ENCODE results near the gene ADAMTS17.

Gene ADAMTS17

GRCh38 chr15:100168787-100169186, 173.0 kb downstream of the ADAMTS17 start:
- no peak for DNase-seq

- DNase-seq: no peak
Observed at GRCh38 chr15:100167884-100168375, 173.8 kb downstream of the ADAMTS17 start.

- no peak for DNase-seq
Observed at GRCh38 chr15:100166313-100166712, 175.5 kb downstream of the ADAMTS17 start.

DNA sequence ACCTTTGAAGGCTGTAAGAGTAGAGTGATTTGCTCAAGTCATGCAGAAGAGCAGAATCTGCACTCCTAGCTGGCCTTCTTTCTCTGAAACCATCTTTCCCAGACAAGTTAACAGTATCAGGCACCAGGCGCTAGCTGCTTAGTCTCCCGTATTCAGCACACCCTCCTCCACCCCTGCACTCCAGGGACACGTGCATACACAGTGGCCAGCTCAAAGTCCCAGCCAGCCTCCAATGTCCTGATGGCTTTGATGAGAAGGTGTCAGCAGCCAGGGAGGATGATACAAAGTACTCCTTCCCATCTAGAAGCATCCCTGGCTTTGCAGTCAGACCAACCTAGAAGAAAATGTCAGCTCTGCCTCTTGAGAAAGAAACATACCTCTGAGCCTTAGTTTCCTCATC, 177.8 kb downstream of the ADAMTS17 start:
- no peak for DNase-seq

GRCh38 chr15:100160953-100161352, 180.8 kb downstream of the ADAMTS17 start:
- no peak for DNase-seq

DNA sequence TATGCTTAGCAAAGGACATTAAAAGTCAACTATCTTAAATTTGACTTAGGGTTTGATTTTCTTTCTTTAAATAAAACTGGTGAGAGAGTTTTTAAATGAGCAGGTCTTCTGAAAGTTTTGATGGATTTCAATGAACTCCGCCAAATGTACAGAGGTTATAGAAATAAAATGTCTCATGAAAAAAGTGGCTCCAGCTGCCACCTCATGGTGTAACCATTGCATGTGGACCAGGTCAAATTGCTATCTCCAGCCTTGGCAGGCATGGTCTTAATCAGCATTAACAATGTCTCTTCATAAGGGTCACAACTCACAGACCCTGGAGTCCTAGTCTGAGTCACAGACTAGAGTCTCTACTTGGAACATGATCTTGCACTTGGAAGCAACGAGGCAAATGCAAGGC, 182.3 kb downstream of the ADAMTS17 start:
- DNase-seq: no peak

DNA sequence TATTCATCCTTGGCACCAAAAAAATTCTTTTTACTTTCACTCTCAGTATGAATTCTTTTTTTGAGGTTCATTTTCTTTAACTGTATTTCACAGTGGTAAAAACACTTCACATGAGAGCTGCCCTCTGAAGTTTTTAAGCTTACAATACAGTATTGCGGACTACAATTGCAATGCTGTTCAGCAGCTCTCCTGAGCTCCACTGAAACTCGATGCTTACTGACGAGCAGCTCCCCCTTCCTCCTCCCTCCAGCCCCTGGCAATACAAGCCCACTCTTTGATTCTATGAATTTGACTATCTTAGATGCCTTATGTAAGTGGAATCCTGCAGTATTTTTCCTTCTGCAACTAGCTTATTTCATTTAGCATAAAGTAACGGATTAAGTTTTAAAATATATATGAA, 183.4 kb downstream of the ADAMTS17 start:
- DNase-seq: no peak

GRCh38 chr15:100156201-100156600, 185.6 kb downstream of the ADAMTS17 start:
- DNase-seq: no peak

- no peak for DNase-seq
Observed at GRCh38 chr15:100154338-100154737, 187.4 kb downstream of the ADAMTS17 start.

DNA sequence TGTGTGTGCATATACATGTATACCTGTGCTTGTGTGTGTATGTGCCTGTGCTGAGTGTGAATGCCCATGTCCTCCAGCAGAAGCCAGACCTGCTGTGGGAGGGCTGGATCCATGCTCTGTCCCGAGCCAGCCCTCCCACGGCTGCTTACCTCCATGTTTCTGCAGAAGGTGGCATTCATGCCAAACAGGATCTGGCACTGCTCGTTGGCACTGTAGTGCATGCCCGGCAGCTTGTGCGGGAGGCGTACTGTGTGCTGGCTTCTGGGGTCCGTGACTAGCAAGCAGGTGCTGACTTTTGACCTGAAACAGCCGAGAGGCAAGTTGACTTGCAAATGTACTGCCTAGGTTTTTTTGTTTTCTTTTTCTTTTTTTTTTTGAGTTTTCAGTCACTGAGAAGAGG, 189.3 kb downstream of the ADAMTS17 start:
- no peak for DNase-seq

GRCh38 chr15:100150906-100151305, 190.9 kb downstream of the ADAMTS17 start:
- DNase-seq: no peak

DNA sequence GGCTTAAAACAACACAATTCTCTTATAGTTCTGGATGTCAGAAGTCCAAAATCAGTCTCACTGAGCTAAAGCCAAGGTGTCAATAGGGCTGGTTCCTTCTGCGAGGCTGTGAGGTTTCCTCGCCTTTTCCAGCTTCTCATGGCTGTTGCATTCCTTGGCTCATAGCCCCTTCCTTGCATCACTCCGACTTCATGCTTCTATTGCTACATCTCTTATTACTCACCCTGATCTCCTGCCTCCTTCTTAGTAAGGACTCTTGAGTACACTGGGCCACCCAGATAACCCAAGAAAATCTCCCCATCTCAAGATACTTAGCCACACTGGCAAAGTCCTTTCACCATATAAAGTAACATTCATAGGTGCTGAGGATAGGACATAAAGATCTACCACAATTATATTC, 193.9 kb downstream of the ADAMTS17 start:
- DNase-seq: no peak

DNA sequence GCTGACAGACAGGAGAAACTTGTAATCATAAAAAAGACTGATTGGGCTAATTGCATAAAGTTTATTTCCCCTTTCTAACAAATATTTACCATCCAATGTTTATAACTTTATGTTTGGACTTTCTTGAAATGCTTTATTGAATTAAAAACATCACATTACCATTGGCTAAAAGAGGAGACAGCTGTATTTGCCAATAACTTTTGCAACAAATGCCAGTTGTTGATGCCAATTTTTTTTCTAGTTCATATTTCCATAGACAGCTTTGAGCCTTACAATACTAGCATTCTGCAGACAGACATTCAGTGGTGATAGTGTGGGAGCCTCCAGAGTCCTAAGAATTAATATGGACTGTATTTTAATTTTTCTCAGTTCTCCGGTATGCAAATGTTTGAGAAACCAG, 198.4 kb downstream of the ADAMTS17 start:
- DNase-seq: no peak

DNA sequence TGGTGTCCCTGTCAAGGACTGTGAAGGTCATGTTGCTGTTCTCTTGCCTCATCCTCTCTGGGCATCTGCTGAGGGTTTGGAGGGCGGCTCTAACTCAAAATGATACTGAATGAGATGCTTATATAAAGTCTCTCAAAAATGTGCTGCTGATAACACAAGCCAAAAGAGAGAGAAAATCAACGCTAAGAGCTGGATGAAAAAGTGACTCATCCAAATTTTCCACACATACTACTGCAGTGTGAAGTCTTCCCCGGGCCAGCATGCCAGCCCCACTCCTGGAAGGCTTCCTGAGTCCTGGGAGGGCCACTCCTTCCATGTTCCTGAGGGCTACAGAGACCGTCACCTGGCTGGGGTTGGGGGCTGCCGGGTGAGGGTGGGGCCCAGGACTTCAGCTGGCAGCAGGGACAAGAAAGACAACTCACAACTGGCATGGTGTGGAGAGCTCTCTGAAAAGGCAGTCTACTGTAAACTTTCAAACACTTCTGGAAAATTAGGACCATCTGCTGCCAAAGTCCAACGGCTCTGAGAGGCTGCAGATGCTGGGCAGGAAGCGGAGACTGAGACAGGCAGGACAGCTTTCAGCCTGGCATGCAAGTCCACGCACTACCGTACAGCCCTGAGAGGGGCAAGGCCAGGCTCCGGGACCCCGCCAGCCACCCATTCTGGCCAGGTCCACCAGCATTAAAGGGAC, 200.3 kb downstream of the ADAMTS17 start:
- no peak for DNase-seq

DNA sequence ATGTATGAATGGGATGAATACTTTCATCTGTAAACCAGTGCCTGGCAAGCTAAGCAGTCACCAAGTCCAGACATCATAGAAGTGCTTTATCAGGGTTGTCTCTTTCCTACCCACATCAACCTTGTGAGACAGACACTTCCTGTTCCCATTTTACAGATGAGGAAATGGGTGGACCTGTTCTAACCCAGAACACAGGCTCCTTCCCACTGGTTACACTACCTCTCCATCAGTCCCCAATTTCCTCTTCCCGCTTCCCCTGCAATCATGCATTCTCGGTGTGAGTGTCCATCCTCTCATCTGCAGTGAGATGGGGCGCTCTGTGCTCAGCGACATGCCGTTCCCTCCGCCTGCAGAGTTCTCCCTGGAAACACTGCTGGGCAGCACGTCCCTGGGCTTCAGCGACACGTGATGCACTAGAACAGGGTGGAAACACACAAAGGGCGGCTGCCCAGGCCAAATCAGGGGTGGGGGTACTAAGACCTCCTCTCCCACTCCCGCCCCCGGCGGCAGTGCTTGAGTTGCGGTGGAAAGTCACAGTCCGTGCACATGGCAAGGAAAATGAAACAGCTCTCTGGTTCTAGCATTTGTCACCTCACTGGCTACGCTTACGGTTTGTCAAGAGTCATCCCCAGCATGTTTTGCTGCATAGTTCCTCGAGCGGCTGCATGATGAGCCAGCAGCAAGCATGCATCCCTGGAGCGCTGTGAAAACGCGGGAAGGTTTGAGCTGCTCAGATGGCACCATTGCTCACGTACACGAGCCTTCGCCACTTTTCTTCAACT, 201.1 kb downstream of the ADAMTS17 start:
- DNase-seq: no peak

DNA sequence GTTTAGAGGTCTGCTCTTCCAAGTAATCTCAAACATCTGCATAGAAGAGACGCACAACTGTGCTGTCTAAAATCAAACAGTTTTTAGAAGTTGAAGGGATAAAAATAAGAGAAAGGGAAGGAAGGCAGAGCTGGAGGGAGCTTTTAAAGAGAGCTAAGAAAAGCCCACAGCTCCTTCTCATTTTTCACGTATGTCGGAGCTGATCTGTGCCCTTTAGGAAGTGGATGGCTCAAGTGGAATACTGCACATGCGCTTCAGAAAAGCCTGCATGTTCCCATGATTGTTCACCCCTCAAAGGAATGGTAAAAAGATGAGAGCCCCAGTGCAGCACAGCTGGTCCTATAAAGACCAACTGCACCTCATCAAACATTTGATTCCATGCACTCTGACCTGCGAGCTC, 207.2 kb downstream of the ADAMTS17 start:
- DNase-seq: no peak

GRCh38 chr15:100134089-100134583, 207.6 kb downstream of the ADAMTS17 start:
- no peak for DNase-seq

- no peak for DNase-seq
Observed at GRCh38 chr15:100133001-100133400, 208.8 kb downstream of the ADAMTS17 start.

DNA sequence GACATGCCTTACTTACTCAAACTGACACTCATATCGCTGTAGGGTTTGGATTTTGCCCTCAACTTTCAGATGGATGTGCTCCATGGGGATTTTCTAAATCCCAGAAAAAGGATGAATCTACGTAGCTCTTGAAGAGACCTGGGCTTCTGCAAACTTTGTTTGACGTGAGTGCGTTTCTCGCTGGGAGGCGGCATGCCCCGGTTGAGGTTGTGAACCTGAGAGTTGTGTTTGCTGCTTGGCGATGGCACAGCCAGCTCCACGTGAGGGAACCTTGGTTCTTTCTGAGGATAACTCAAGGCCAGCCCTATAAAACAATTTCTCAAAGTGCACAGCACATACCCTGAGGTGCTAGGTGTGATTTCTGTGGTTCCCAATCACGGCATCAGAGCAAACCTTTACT, 209.5 kb downstream of the ADAMTS17 start:
- no peak for DNase-seq

DNA sequence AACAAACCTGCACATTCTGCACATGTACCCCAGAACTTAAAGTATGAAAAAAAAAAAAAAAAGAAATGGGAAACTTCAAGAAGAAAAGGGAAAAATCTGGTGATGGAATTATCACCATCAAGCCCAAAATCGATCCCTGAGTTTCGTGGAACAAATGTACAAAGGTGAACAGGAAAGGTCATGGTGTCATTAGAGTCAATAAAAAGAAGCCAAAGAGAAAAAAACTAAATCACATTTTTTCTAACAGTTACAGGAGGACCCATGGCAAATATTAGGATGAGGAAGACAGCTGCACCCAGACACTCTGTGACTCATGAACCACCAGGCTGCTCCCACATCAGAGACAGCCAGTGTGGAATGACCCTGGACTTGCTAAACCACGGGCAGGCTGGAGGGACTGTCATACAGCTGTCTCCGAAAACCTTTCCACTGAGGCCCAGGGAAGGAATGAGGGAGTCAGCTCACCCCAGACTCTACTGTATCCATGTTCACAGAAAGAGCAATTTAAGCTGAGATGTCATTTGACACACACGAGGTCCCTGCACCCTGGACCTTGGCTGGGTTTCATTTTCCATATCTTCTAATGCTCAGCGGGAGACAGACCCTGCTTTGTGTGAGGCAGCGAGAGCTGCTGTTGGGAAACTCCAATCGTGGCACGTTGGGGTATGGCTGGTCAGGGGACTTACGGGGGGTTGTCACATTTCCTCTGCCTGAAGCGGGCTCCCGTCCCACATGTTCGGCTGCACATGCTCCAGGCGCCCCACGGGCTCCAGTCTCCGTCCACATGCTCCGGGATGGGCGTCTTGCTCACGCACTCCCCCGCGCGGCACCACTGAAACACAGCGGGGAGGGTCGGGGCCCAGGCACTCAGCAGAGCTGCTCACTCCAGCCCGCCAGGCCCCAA, 210.2 kb downstream of the ADAMTS17 start:
- peak; percentile 41 for DNase-seq

DNA sequence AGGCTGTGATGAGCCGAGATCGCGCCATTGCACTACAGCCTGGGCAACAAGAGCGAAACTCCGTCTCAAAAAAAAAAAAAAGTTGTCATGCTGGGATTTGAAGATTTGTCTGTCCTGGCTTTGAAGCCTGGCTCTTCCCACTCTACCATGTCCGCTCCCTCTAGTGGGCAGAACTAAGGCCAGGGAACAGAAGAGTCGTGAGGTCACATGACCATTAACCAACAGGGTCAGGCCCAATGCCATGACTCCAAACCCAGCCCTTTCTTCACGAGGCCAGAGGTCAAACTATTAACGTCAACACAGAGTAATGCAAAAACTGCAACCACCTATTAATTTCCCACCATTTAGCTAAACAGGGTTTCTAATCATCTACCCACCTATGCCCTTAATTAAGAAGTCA, 212.1 kb downstream of the ADAMTS17 start:
- no peak for DNase-seq

GRCh38 chr15:100125401-100126191, 216.2 kb downstream of the ADAMTS17 start:
- no peak for DNase-seq
